Activated effector memory CD4-positive, alpha-beta T cell treated with anti-CD3 and anti-CD28 coated beads, Interleukin-2, amount 50 U/mL, for 16 hours (primary cell): ENCODE results near the gene KRTAP22-2.

Experiments used
- DNase-seq: peaks from one replicate; pipeline ENCODE4 v3.0.0-alpha.2; 2020

The KRTAP22-2 gene

DNA sequence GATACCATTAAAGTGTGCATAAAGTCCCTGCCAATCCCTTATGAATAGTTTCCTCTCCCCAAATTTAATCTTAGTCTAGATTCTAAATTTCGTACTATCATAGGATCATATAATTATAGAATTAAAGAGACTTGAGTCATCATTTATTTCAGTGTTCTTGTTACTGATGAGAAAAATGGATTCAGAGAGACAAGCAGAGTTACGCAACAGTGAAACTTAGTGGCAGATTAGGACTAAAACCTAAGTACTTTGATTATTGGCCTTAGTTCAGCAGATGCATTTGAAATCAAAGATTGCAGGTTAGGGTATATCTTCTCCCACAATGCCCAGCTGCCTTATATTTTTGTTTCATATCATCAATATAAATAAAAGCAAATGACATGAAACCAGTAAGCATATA, 28.2 kb downstream of the KRTAP22-2 start:
- DNase-seq: no peak

DNA sequence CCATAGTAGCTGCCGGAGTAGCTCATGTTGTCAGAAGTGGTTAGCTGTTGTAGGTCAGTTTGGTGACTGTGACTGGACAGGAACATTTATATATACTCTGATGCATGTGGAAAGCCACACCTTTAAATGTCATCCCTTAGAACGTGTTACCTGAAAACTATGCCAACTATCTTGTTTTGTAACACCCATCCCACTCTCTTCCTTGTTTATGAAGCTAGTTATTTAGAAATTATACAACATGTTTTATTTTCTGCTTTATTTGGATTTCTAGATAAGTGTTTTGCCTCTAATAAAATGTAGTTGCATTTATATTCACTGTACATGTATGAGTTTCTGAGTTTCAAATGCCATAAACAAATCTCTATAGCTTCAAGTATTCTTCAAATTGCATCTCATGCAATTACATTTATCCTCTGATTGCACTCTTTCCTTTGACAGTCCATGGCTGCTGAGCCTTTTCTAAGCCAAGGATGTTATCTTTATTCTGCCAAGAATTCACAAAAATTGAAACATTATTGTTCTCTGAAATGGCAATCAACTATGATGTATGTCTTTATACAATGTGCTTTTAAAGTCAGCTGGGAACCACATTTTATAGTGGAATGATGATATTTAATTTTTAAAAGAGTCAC, 28.8 kb downstream of the KRTAP22-2 start, which contains the start of gene KRTAP19-7:
Gene KRTAP19-7, minus strand, starts transcription at position 51 of the 632 bp plus-strand sequence. Its CDS starts 25 bp downstream, at position 26.
- no peak for DNase-seq

DNA sequence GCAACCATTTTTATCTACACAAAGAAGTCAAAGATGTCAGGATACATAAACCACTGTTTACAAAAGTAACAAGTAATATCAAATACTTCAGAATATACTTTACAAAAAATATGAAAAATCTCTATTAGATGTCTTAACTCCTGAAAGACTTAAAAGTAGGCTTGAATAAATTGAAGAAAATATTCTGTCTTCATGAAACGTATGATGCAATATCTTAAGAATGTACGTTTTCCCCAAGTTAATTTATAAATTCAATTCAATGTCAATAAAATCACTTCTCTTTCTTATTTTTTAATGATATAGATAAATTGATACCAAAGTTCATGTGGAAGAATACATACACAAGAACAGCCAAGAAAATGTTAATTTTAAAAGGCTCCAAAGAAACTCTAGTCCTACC, 35.1 kb downstream of the KRTAP22-2 start:
- DNase-seq: no peak

DNA sequence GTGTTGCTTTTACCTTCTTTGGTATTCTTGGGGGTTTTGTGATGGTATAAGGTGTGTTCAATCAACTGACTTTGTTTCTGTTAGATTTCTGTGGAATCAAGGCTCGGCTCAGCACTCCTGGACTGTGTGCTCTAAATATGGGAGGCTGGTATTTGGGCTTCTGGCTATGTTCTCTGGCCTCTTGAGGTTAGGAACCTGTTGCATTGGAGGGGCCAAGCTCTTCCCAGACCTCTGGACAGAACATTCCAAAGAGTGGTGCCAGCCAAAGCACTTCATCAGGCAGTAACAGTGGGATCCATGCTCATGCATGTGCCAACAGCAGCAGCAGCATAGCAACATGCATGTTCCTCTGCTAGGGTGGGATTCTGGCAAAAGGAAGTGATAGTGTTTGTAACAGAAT, 37.4 kb downstream of the KRTAP22-2 start:
- no peak for DNase-seq

DNA sequence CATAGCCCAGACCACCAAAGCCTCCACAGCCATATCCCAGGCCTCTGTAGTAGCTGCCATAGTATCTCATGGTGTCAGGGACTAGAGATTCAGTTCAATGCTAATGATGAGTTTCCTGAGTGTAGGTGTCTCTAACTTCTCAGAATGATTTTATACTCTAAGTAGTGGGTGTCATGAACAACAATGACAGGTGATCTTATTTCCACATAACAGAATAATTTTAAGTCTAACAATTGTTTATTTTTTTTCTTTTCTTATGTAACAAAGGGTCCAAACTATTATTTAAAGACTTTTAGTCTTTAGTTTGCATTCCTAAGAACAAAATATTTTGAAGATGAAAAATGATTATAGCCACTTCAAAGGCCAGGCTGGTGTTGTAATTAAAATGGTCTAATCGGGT, 48.4 kb downstream of the KRTAP22-2 start, which contains the start of gene KRTAP19-6:
Gene KRTAP19-6, minus strand, starts transcription at position 101 of the 400 bp plus-strand sequence. Its CDS starts 31 bp downstream, at position 70.
- no peak for DNase-seq
